ENCODE data around the gene PACSIN2.
"Not testable (repeated sequence)": the region's sequence is repeated elsewhere in the genome, so short reads cannot be mapped to it uniquely, and the experiment has no call there.

The PACSIN2 gene

GRCh38 chr22:43009444-43009843 lies 5.5 kb downstream of the PACSIN2 start:
- DNase-seq: no peak

- DNase-seq: no peak
These were observed 6.0 kb downstream of the PACSIN2 start for GRCh38 chr22:43008921-43009320.

GRCh38 chr22:43008509-43008908 lies 6.4 kb downstream of the PACSIN2 start:
- no peak for DNase-seq

- no peak for DNase-seq
These were observed 7.3 kb downstream of the PACSIN2 start for GRCh38 chr22:43007519-43008102.

- DNase-seq: no peak
These were observed 8.2 kb downstream of the PACSIN2 start for GRCh38 chr22:43006753-43007152.

- no peak for DNase-seq
These were observed 8.9 kb downstream of the PACSIN2 start for GRCh38 chr22:43006016-43006505.

GRCh38 chr22:43005106-43005505 lies 9.8 kb downstream of the PACSIN2 start:
- no peak for DNase-seq

- DNase-seq: no peak
These were observed 10.4 kb downstream of the PACSIN2 start for GRCh38 chr22:43004362-43005035.

GRCh38 chr22:43002202-43002586 lies 12.8 kb downstream of the PACSIN2 start:
- DNase-seq: no peak

GRCh38 chr22:43001271-43002201 lies 13.4 kb downstream of the PACSIN2 start:
- no peak for DNase-seq

- no peak for DNase-seq
These were observed 14.3 kb downstream of the PACSIN2 start for GRCh38 chr22:43000441-43001175.

GRCh38 chr22:42997582-42998090 lies 17.3 kb downstream of the PACSIN2 start:
- no peak for DNase-seq

GRCh38 chr22:42996646-42997365 lies 18.1 kb downstream of the PACSIN2 start:
- DNase-seq: no peak

- DNase-seq: not testable (repeated sequence)
These were observed 19.3 kb downstream of the PACSIN2 start for GRCh38 chr22:42995654-42996053.

- no peak for DNase-seq
These were observed 19.9 kb downstream of the PACSIN2 start for GRCh38 chr22:42994917-42995562.

GRCh38 chr22:42994276-42994916 lies 20.6 kb downstream of the PACSIN2 start:
- no peak for DNase-seq

- no peak for DNase-seq
These were observed 21.2 kb downstream of the PACSIN2 start for GRCh38 chr22:42993651-42994275.

- no peak for DNase-seq
These were observed 22.0 kb downstream of the PACSIN2 start for GRCh38 chr22:42992886-42993479.

GRCh38 chr22:42992092-42992491 lies 22.9 kb downstream of the PACSIN2 start:
- DNase-seq: no peak

All from activated CD4-positive, CD25-positive, alpha-beta regulatory T cell treated with anti-CD3 and anti-CD28 coated beads, Interleukin-2, amount 50 U/mL, for 72 hours (primary cell).